ENCODE measurements around the gene HSPA6.
"Not testable (repeated sequence)": the region's sequence is repeated elsewhere in the genome, so short reads cannot be mapped to it uniquely, and the experiment has no call there.

HSPA6 gene

DNA sequence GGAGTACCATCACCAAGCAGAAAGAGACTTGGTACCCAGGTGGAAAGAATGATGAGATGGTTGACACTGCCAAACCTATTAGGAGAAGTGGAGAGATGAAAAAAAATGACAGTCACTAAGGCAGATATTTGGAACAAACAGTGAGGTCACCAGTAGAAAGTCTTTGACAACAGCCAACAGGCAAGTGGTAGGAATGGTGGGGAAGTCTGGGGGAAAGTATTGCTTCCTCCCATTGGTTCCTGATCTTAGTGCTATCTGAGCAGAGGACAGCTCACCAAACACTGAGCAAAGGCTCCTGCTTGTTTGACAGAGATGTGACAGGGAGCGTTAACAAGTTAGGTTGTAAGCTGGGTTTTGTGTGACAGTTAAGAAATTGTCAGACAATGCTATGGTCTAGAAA, 18.8 kb downstream of the HSPA6 start:
- H3K27me3 ChIP-seq (ENCODE audit: insufficient read depth, low read depth); H4K20me1 ChIP-seq (ENCODE audit: insufficient read depth); H2AFZ ChIP-seq (ENCODE audit: low read depth); H3K36me3 ChIP-seq (ENCODE audit: insufficient read depth); H3K27ac ChIP-seq; H3K9ac ChIP-seq; H3K4me2 ChIP-seq; H3K4me3 ChIP-seq (IDR thresholded peaks at IDR 0.05; ENCODE audit: insufficient read depth, low read depth, low read length); H3K79me2 ChIP-seq (ENCODE audit: insufficient read depth, low read depth): not testable (repeated sequence)
- H3K4me1 ChIP-seq (ENCODE audit: low read depth, poor library complexity, severe bottlenecking), result peaks cover 14% of the 10 kb centered on the region

DNA sequence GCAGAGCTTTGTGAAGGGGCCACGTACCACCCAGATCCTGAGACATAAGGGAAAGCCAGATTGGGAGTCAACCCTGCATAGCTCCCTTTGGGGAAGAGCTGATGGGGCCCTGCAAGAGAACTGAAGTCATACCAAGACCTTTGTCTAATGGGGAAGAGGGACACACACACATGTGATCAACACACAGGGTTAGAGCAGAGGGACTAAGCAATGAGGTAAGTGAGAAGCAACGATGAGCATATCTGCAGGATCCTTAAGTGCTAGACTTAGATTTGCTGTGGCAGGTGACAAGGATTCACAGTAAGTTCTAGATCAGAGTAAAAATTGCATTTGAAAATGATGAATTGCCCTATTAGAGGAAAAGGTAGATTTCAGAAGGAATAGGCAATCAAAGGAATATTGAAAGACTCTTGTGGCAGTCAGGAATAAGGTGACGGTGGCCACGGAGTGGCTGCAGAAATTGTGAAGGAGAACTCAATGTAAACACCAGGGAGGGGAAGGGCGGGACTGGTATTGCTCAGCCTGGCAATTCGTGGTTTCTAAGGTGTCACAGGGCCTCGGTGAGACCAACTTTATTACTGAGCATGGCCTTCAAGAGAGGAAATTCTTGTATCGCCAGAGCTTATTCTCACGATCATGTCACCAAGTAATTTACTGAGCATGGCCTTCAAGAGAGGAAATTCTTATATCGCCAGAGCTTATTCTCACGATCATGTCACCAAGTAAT, 20.8 kb downstream of the HSPA6 start:
- not testable (repeated sequence) for H2AFZ ChIP-seq (ENCODE audit: low read depth); H3K27me3 ChIP-seq (ENCODE audit: insufficient read depth, low read depth); H3K4me2 ChIP-seq; H3K27ac ChIP-seq; H3K4me3 ChIP-seq (IDR thresholded peaks at IDR 0.05; ENCODE audit: insufficient read depth, low read depth, low read length); H4K20me1 ChIP-seq (ENCODE audit: insufficient read depth); H3K9ac ChIP-seq; H3K79me2 ChIP-seq (ENCODE audit: insufficient read depth, low read depth); H3K36me3 ChIP-seq (ENCODE audit: insufficient read depth)
- peaks cover 14% of the 10 kb centered on the region for H3K4me1 ChIP-seq (ENCODE audit: low read depth, poor library complexity, severe bottlenecking)

DNA sequence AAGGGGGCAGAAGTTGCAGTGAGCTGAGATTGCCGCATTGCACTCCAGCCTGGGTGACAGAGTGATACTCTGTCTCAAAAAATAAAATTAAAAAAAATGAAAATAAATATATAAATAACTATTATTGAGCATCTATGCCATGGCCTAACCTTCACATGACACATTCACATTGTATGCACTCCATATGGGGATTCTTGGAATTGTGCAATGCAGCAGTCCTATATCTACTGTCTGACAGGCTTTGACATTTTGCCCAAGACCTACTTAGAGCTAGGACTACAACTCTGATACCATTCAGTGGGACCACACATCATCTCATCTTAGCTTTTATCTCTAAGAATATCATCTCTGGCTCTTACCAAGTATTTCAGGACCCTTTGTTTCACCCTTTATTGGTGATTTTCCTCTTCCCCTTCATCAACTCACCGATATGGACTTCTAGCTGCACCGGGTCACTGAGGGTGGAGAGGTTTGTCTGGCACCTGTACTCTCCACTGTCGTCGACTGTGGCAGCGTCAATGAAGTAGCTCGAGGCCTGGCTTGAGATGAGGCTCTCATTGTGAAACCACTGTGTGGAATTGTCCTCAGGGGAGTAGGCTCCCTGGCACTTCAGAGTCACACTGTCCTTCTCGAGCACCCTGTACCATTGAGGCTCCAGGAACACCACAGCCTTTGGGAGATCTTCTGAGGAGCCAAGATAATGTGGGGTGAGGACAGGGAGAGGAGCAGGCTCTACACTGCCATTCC, 23.8 kb downstream of the HSPA6 start:
- not testable (repeated sequence) for H3K27me3 ChIP-seq (ENCODE audit: insufficient read depth, low read depth); H3K27ac ChIP-seq; H2AFZ ChIP-seq (ENCODE audit: low read depth); H3K36me3 ChIP-seq (ENCODE audit: insufficient read depth); H3K79me2 ChIP-seq (ENCODE audit: insufficient read depth, low read depth); H4K20me1 ChIP-seq (ENCODE audit: insufficient read depth); H3K4me2 ChIP-seq; H3K9ac ChIP-seq; H3K4me3 ChIP-seq (IDR thresholded peaks at IDR 0.05; ENCODE audit: insufficient read depth, low read depth, low read length); H3K4me1 ChIP-seq (ENCODE audit: low read depth, poor library complexity, severe bottlenecking)

DNA sequence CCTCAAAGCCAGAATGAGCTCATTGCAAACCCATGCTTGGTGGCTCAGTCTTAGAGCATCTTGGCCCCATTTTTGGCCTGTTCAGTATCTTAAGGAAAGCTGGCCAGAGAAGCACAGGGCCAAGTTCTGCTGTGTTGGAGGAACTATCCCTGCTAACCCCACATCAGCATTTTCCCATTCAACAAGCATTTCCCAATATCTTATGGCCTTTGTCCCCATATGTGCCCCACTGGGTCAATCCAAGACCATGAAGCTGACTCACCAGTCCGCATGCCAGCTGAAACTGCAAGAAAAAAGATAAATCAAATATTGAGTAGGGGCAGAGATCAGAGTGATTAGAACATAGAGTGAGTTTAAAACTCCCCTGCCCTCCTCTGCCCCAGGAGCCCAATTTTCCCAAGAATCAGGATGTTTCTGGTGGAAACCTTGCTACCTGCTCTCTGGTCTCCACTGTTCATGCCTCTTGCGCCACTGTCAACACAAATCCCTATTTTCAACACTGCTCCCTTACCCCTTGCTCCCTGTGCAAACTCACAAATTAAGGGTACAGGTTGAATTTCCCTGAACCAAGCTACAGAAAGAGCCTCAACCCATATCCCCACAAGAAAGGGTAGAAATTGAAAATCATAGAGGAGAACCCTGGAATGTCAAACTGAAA, 24.5 kb downstream of the HSPA6 start:
- not testable (repeated sequence) for H3K27ac ChIP-seq; H4K20me1 ChIP-seq (ENCODE audit: insufficient read depth); H3K27me3 ChIP-seq (ENCODE audit: insufficient read depth, low read depth); H3K36me3 ChIP-seq (ENCODE audit: insufficient read depth); H3K9ac ChIP-seq; H3K4me3 ChIP-seq (IDR thresholded peaks at IDR 0.05; ENCODE audit: insufficient read depth, low read depth, low read length); H3K4me2 ChIP-seq; H3K4me1 ChIP-seq (ENCODE audit: low read depth, poor library complexity, severe bottlenecking); H2AFZ ChIP-seq (ENCODE audit: low read depth); H3K79me2 ChIP-seq (ENCODE audit: insufficient read depth, low read depth)

DNA sequence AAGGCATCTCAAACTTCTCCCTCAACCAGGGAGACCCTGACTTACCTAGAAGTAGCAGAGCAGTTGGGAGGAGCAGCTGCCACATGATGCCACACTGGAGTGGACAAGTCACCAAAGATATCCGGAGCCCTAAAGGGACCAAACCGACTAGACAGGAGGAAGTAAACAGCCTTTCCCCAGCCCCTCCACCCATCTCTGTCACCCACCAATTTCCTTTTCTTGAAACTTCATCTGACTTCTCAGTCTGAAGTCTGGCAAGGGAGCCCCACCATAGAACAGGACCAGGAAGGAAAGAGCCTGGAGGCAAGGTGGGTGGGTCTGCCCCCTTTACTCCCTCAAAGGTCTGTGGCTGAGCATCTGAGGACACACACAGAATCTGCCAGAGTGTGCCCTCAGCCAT, 25.3 kb downstream of the HSPA6 start, which contains the start of gene FCGR3A:
TSS of gene FCGR3A (minus strand) at position 167 of the 400 bp plus-strand sequence. CDS start at position 85, 82 bp downstream.
- Histone ChIP-seq H3K4me3 (IDR thresholded peaks at IDR 0.05; ENCODE audit: insufficient read depth, low read depth, low read length) (no peak within 1 kb of the TSS), H3K9ac (no peak within 1 kb of the TSS), H2AFZ (ENCODE audit: low read depth) (no peak within 1 kb of the TSS), H3K4me2 (no peak within 1 kb of the TSS), H3K27ac (no peak within 1 kb of the TSS), H3K4me1 (ENCODE audit: low read depth, poor library complexity, severe bottlenecking) (no peaks in the 10 kb centered on the region), H4K20me1 (ENCODE audit: insufficient read depth) (no peaks in the 10 kb centered on the region), H3K27me3 (ENCODE audit: insufficient read depth, low read depth) (no peaks in the 10 kb centered on the region), H3K79me2 (ENCODE audit: insufficient read depth, low read depth) (no peaks in the 10 kb centered on the region), H3K36me3 (ENCODE audit: insufficient read depth) (no peaks in the 10 kb centered on the region)
- TF ChIP-seq, protein P1, sequence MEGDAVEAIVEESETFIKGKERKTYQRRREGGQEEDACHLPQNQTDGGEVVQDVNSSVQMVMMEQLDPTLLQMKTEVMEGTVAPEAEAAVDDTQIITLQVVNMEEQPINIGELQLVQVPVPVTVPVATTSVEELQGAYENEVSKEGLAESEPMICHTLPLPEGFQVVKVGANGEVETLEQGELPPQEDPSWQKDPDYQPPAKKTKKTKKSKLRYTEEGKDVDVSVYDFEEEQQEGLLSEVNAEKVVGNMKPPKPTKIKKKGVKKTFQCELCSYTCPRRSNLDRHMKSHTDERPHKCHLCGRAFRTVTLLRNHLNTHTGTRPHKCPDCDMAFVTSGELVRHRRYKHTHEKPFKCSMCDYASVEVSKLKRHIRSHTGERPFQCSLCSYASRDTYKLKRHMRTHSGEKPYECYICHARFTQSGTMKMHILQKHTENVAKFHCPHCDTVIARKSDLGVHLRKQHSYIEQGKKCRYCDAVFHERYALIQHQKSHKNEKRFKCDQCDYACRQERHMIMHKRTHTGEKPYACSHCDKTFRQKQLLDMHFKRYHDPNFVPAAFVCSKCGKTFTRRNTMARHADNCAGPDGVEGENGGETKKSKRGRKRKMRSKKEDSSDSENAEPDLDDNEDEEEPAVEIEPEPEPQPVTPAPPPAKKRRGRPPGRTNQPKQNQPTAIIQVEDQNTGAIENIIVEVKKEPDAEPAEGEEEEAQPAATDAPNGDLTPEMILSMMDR (conservative IDR thresholded peaks at IDR 0.05; ENCODE audit: low read depth, low read length), result no peak

DNA sequence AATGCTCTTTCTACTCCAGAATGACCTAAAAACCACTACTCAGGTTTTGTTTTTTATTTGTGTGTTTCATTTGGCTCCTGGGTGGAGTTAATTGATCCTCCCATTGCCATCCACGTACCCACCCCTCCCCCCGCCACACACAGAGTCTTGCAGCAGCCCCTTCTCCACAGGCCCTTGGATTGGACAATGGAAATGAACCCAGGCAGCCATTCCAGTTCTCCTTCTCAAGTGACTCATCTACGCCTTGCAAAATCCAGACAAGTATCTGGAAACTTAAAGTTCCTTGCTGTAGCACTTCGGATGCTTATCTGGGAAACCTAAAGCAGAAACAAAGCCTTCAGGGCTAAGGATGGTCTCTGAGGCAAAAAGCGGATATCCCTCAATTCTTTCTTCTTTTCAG, 26.6 kb downstream of the HSPA6 start:
- not testable (repeated sequence) for H3K36me3 ChIP-seq (ENCODE audit: insufficient read depth); H3K4me3 ChIP-seq (IDR thresholded peaks at IDR 0.05; ENCODE audit: insufficient read depth, low read depth, low read length)

DNA sequence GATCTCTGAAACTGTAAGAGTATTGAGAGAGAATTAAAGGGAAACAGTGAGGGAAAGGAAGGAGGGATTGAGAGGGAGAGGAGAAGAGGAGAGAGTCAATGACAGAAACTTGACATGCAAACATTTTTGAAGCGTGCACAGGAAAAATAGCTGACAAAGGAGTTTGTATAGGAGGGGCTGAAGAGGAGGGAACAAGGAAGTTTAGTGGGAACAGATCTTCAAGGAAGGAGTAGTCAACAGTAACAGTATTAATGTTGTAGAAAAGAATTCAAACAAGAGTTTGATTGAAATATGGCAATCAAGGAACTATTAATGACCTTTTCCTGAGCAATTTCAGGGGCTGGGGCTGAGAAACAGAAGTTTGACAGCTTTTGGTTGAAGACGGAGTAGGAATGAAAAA, 29.3 kb downstream of the HSPA6 start:
- H3K4me1 ChIP-seq (ENCODE audit: low read depth, poor library complexity, severe bottlenecking); H3K4me3 ChIP-seq (IDR thresholded peaks at IDR 0.05; ENCODE audit: insufficient read depth, low read depth, low read length); H4K20me1 ChIP-seq (ENCODE audit: insufficient read depth); H3K9ac ChIP-seq; H3K36me3 ChIP-seq (ENCODE audit: insufficient read depth); H2AFZ ChIP-seq (ENCODE audit: low read depth); H3K27ac ChIP-seq; H3K79me2 ChIP-seq (ENCODE audit: insufficient read depth, low read depth); H3K27me3 ChIP-seq (ENCODE audit: insufficient read depth, low read depth); H3K4me2 ChIP-seq: not testable (repeated sequence)

More for the DNA sequence above, 26.6 kb downstream of the HSPA6 start:
- H3K79me2 ChIP-seq (ENCODE audit: insufficient read depth, low read depth); H4K20me1 ChIP-seq (ENCODE audit: insufficient read depth); H3K9ac ChIP-seq; H3K4me1 ChIP-seq (ENCODE audit: low read depth, poor library complexity, severe bottlenecking); H2AFZ ChIP-seq (ENCODE audit: low read depth); H3K27ac ChIP-seq; H3K27me3 ChIP-seq (ENCODE audit: insufficient read depth, low read depth); H3K4me2 ChIP-seq: not testable (repeated sequence)

DNA sequence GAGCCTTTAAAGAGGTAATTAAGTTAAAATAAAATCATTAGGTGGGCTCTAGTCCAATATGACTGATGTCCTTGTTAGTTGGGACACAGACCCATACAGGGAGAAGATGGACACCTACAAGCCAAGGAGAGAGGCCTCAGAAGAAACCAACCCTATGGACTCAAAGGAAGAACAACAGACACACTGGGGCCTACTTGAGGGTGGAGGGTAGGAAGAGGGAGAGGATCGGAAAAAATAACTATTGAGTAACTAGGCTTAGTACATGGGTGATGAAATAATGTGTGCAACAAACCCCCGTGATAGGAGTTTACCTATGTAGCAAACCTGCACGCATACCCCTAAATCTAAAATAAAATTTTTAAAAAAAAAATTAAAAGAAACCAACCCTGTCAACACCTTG, 30.0 kb downstream of the HSPA6 start:
- not testable (repeated sequence) for H3K27ac ChIP-seq; H3K27me3 ChIP-seq (ENCODE audit: insufficient read depth, low read depth); H3K9ac ChIP-seq; H3K4me3 ChIP-seq (IDR thresholded peaks at IDR 0.05; ENCODE audit: insufficient read depth, low read depth, low read length); H4K20me1 ChIP-seq (ENCODE audit: insufficient read depth); H2AFZ ChIP-seq (ENCODE audit: low read depth); H3K4me2 ChIP-seq; H3K4me1 ChIP-seq (ENCODE audit: low read depth, poor library complexity, severe bottlenecking); H3K36me3 ChIP-seq (ENCODE audit: insufficient read depth); H3K79me2 ChIP-seq (ENCODE audit: insufficient read depth, low read depth)

DNA sequence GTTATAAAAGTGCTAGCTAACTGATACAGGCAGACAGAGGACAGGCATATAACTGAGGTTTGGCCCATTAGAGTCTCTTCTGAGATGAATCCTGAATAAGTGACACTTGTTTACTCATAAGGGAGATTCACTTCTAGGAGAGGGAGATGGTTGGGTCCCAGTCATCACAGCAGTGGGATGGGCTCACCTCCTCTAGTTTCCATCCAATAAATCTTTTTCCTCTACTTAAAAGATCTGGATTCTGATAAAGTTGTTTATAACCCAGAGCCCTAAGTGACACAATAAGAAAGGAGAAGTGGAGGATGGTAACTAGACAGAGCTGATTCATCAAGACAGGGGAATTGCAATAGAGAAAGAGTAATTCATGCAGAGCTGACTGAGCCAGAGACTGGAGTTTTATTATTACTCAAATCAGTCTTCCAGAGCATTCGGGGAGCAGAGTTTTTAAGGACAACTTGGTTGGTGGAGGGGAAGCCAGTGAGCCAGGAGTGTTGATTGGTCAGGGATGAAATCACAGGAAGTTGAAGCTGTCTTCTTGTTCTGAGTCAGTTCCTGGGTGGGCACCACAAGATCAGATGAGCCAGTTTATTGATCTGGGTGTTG, 30.6 kb downstream of the HSPA6 start:
- not testable (repeated sequence) for H3K27me3 ChIP-seq (ENCODE audit: insufficient read depth, low read depth); H2AFZ ChIP-seq (ENCODE audit: low read depth); H3K27ac ChIP-seq; H3K4me1 ChIP-seq (ENCODE audit: low read depth, poor library complexity, severe bottlenecking); H3K36me3 ChIP-seq (ENCODE audit: insufficient read depth); H3K9ac ChIP-seq; H3K79me2 ChIP-seq (ENCODE audit: insufficient read depth, low read depth); H4K20me1 ChIP-seq (ENCODE audit: insufficient read depth); H3K4me3 ChIP-seq (IDR thresholded peaks at IDR 0.05; ENCODE audit: insufficient read depth, low read depth, low read length); H3K4me2 ChIP-seq

Data from KMS-11 (cell line).